CD4-positive, alpha-beta T cell treated with Interleukin-1 beta for 1 hour (primary cell): ENCODE results near the gene GALNT14.

Experiments used
- DNase-seq, 2 donors: peaks; one replicate each; pipeline ENCODE4 v3.0.0-alpha.2; 2020 to 2022

Gene GALNT14

DNA sequence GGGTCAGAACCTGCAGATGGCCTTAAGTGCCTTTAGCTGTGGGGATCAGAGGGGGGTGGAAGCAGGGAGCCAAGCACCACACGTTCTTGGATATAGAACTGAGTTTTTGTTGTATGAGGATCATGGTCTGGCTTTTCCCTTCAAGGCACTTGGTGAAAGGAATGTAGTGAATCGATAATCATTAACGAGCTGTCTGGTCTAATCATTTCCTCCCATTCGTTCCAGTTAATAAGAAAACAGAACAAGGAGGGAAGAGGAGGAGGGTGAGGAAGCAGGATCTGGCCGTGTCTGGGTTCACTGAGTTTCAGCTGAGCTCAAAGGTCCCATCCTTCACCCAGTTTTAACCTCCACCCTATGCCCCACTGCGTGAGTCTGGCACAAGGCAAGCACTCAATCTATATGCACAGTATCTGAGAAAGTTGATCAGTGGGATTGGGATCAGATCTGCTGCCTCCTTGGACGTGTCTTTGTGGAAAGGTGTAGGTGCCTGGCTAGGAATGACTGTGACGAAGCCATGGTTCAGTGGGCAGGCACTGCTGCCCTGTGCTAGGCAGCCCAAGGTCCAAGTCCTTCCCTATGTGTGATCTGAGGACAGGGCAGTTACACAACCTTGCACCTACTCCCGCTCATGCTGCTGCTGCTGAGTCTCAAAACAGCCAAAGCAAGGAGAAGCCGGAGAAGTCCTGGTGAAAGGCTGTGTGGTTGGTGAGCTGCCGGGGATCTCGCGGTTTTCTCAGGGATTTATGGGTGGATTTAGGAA lies 54.8 kb downstream of the GALNT14 start:
- no peak for DNase-seq

DNA sequence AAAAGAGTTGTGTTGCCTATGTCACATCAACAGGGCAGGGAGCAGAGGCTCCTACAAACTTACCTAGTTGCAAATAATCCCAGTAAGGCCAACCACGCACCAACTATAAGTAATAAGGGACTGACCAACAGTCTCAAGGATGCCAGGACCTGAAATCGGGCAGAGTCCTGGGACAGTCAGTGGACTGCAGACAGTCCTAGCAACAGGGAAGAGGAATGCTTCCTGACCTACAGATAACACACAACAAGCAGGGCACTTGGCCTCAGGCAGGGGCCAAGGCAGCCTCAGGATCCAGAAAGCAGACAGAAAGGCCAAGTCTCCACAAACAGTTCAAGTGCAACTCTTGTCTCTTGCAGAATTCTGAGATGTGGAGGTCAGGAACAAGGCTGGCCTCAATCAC lies 56.2 kb downstream of the GALNT14 start:
- no peak for DNase-seq

DNA sequence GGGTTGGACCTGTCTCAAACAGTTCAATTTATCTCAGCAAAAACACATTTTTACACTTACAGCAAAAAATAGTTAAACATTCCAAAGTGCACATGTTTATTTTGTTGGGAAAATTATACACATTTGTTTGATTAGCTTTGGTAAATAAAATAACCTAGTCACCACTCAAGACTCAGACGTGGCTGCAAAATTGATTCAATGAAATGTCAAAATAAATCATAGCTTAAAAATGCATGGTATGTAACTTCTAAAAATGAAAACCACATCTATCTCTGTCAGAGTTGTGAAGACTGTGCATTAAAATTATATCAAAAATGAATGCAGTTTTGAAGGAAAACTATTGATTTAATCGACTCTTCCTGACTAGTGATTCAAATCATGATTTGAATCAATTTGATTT lies 56.7 kb downstream of the GALNT14 start:
- DNase-seq = no peak

- DNase-seq = no peak
Observed at GRCh38 chr2:31080361-31080760, 57.9 kb downstream of the GALNT14 start.

DNA sequence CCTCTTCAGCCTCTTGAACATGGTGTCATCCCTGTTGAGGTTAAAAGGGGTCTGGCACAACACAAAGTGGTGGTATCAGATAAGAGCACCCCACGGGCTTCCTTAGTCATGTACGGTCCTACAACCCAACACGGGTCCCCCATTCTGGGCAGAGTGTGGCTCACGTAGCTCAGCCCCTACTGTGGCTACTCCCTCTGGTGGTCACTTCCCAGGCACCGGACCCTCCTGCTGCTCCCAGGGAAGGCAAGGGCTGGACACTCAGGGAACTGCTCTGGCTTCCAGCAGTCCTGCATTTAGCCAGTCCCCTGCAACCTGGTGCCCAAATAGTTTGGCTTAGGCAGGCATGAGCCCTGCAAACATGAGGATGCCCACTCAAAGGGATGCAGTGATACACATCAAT lies 58.6 kb downstream of the GALNT14 start:
- no peak for DNase-seq

DNA sequence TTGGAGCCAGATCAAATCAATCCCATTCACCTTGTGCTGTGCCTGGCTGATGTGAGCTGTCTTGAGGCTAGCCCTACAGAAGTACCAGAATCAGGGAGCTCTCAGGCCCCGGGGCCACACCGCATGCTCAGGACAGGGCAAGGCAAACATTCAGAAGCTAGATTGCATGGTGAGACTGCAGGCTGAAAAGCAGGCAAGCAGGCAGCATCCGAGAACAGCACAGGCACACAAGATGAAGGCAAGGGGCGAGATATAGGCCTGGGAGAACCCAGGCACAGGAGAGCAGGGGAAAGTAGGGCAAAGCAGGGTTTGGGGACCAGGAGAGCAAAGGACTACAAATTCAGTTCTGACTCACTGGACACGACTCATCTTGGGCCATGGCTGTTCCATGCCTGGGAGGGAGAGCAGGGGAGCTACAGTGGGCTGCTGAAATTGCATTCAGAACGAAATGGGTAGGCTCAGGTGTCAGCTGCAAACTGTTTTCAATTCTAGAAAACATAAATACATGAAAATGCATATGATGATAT lies 59.6 kb downstream of the GALNT14 start:
- DNase-seq = no peak

DNA sequence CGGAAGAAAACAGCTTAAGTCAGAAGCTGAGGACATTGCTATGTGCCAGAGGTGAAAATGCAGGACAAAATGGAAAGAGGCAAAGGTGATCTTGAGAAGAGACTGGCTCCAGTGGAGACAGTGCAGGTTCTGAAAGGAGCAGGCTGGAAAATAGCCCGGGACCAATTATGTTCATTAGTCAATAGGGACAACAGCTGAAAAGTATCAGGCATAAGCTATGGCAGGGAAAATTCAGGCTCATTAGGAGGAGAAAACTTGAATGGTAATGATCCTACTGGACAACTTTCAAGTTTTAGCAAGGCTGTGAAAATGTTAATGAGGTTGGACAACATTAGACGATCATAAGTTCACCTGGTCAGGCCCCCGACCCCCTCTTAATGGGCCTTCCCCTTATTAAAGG lies 60.2 kb downstream of the GALNT14 start:
- DNase-seq = no peak

DNA sequence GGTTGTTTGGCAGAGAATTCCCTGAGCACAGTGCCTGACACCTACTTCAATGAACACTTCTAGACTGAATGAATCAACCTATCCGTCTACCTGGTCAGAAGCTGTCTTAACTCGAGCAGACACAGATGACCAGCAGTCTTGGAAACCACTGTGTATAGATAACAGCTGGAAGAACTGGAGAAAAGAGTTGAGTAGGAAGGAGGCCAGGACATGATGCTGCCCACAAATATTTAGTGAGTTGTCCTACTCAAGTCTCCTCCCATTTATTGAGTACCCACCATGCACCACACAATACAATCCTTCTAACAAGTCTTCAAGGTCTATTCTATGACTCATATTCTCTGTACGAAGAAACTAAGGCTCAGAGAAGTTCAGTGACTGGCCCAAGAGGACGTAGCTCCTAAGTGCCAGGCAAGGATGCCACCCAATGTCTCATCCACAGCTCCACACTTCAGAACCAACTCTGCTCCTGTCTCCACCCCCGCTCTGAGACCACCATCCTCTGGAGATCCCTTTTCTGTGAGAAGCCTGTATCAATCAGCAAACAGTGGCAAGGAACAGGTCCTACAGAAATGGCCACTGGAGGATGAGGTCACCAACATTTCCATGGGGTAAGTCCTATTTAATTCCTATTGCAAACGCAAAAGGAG lies 62.2 kb downstream of the GALNT14 start:
- DNase-seq = no peak

DNA sequence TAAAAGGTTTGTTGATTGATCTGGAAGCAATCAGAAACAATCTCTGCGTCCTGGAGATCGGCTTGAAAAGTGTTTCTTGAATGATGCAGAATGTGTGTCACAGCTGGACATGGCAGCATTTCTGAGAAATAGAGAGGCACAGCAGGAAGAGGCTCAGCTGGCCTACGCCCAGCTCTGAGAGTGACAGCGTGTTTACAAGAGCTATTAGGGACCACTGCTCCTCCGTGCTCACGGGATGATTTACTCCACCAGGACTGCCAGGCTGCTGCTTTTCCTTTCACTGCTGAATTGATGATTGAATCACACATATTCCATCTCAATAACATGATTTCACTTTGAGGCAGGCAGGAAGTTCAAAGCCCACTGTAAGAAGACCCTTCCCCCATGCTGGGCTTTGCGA lies 62.8 kb downstream of the GALNT14 start:
- no peak for DNase-seq

DNA sequence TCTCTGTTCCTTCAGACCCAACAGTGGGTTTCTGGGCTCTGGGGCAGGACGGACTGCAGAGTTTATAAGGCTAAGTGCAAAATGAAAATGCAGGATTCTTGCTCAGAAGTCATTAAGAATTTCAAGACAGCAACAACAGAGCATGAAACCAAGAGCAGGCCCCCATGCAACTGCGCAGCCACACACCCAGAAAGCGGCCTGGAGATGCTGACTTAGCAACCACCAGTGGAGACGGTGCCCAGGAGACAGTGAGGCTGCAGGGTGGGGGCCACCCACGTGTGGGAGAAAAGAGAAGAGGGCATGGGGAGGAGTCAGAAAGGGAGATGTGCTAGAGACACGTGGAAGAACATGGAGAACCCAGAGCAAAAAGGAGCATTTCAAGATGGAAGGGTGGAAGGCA lies 66.5 kb downstream of the GALNT14 start:
- DNase-seq = no peak

DNA sequence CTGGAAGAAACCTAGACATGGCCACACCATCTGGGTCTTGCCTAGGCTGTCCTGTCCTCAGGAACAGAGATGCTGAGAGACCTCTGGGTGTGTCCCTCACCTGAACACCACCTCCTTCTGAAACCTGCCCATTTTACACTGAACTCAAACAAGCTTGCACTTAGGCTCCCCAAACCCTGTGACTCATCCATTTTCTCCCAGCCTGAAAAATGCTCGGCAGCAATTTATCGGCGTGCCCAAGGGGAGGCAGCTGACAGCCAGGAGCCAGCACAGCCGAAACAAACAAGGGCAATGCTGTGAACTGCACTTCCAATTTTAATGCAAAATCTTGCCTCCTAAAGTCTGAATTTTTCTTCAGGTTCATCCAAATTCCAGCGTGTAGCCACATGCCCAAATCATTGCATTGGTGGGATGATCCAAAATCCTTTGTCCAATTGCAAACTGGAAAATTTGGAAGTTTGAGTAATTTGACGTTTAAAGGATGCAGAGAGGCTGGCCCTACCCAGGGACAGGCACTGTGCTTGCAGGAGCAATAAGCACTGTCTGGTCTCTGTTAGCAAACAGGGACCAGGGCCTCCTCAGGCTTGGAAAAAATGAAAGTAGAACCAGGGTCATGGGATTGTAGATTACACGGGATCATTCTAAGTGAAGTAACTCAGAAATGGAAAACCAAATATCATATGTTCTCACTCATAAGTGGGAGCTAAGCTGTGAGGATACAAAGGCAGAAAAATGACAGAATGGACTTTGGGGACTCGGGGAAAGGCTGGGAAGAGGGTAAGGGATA lies 67.7 kb downstream of the GALNT14 start:
- DNase-seq = no peak

GRCh38 chr2:31069643-31070325 lies 68.5 kb downstream of the GALNT14 start:
- DNase-seq = no peak

DNA sequence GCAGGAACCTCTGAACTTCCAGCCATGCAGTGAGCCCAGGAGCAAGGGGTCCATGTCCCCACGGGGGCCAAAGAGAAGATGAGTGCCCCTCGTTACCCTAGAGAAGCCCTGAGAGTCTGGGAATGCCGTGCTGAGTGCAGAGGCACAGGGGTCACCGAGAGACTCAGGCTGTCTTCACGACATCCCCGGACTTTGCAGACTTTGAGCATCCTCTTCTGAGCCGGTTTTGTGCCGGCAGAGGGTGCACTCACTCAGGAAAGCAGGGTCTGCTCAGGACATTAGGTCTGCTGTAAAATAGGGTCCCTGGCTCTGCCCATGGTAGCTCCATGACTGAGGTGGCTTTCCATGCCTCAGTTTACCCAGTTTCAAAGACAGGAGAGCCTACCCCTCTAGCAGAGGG lies 71.0 kb downstream of the GALNT14 start:
- no peak for DNase-seq

- no peak for DNase-seq
Observed at GRCh38 chr2:31066551-31066950, 71.7 kb downstream of the GALNT14 start.

DNA sequence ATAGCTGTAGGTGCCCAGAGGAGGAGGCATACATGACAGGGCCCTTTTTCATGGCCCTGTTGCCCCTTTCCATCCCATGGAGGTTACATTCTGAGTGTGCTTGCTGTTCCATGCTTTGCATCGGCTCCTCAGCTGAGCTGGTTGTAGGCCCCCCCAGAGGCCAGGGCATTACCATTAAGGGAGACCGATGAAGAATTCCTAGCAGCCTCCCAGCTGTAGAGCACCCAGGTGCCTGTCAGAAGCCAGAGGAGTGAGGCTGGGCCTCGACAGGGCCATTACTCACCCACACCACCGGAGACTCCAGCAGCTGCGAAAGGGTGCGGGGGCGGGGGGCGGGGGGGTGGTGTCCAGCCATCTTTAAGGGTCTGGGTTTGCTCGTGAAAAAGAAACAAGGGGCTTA lies 72.2 kb downstream of the GALNT14 start:
- no peak for DNase-seq

DNA sequence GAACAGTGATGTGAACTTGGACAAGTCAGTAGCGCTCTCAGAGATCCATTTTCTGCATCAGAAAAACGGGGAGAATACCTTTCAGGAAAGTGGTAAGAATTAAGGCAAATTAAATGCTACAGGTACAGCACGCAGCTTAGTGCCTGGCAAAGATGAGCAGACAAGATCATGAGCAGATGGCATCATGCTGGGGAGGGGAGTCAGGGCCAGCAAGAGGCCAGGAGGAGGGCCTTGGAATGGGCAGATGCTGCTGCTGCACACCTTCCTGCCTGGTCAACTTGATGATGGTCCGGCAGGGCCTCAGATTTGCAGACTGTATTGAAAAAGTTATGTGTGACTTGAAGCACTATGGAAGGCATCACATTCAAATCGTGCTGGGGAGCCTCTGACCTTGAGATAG lies 72.9 kb downstream of the GALNT14 start:
- no peak for DNase-seq

- DNase-seq = no peak
Observed at GRCh38 chr2:31060397-31060796, 77.8 kb downstream of the GALNT14 start.

- no peak for DNase-seq
Observed at GRCh38 chr2:31058096-31059035, 79.9 kb downstream of the GALNT14 start.

DNA sequence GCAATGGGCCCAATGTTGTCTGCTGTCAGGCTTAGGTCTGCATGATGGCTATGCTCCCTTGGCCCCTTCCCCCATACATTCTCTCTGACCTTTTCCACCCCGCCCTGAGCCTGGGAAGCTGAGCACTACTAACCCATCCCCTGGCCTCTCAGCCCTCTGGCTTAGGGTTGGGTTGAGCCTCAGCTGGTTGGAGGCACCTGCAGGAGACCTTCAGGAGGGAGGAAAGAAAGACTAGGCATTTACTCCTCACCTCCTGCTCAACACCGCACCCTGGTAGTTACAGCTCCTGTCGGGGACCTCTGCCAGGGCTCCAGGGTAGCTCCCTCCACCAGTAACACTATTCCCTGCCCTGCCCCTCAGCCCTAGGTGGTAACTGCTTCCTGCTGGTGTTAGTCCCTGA lies 80.5 kb downstream of the GALNT14 start:
- DNase-seq = no peak

GRCh38 chr2:31055938-31056337 lies 82.3 kb downstream of the GALNT14 start:
- DNase-seq = no peak

DNA sequence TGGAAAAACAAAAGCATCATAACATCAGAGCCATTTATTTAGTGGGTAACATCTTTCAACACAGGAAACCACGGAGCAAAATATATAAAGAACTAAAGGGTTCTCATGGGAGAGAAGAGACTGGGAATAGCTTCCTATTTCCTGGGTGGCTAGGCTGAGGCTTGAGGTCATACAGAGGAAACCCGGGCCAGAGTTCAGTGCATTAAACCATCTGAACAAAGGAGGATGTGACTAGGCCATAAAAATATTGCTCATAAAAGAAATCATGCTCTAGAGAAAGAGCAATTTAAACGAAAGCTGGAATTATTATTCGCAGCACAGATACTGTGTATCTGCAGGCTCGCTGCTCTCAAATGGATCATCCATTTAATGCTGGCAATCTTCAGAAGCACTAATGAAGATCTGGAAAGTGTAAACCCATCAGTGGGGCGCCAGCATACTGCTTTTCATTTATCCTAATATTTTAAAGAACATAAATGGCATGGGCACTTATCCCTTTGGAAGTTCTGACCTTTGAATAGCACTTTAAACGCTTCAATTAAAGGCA lies 83.3 kb downstream of the GALNT14 start:
- no peak for DNase-seq
